Activated T-helper 1 cell treated with anti-CD3 and anti-CD28 coated beads, Interleukin-12 subunit alpha, Interleukin-12 subunit beta, Interleukin-2, Interleukin-4 antibody, amounts not matched to agents 30 ng/mL and 10 ng/mL and 1 ng/mL, durations not matched to agents 14 hours and 24 hours and 36 hours (primary cell): ENCODE results near the gene LRP5. TPM values are rescaled to one million over a fixed set of nuclear protein-coding genes. Genes with fewer than 3 reads are reported as not detected.

Experiments used
- DNase-seq: peaks from one replicate; pipeline ENCODE4 v3.0.0; 2021; ENCODE audit warnings: low spot score
- H3K27ac Mint-ChIP-seq: one replicate; pipeline ENCODE4 v1.8.0; 2021; ENCODE audit warnings: mild to moderate bottlenecking, mixed read lengths
- H3K27me3 Mint-ChIP-seq: one replicate; pipeline ENCODE4 v1.8.0; 2022; ENCODE audit warnings: mild to moderate bottlenecking, moderate library complexity, mixed read lengths; ENCODE audit not compliant: insufficient read depth
- H3K36me3 Mint-ChIP-seq: one replicate; pipeline ENCODE4 v1.8.0; 2021; ENCODE audit warnings: low read depth, mixed read lengths
- H3K4me1 Mint-ChIP-seq: one replicate; pipeline ENCODE4 v1.8.0; 2021; ENCODE audit warnings: low read depth, mixed read lengths
- H3K4me3 Mint-ChIP-seq: one replicate; pipeline ENCODE4 v1.8.0; 2021; ENCODE audit warnings: mild to moderate bottlenecking, moderate library complexity, mixed read lengths
- H3K9me3 Mint-ChIP-seq: one replicate; pipeline ENCODE4 v1.8.0; 2021; ENCODE audit warnings: mixed read lengths
- intact Hi-C: fragments of 100-400 bp; cut with micrococcal nuclease; formaldehyde crosslinking; loops from one replicate; pipeline ENCODE4 v1.15.1; 2024
- total RNA-seq: library from RNA; stranded (reverse); gene quantifications from 2 replicates; pipeline ENCODE4 v1.2.3, GENCODE V29; 2022

LRP5 gene
- total RNA-seq, 1 donor from 2014 or later: 23.9 TPM

DNA sequence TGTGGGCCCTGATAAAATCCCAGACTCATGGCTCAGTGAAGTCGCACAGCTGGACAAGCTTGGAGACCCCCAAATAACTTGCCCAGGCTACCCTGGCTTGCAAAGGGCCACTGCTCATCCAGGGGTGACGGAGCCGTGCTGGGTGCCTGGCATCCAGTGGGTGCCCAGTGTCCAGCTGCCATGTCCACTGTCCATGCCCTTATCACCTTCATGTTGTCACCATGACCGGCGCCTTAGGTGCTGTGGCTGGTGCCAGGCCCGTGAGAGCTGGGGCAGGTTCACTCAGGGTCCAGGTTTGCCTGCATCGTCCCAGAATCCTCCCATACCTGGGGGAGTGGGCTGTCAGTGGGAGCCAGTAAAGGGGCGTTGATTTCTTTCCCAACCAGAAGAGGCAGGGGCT lies 57.4 kb downstream of the LRP5 start:
- H3K27me3 Mint-ChIP-seq: no peaks in the 10 kb centered on the region
- peaks cover 7% of the 10 kb centered on the region for H3K4me1 Mint-ChIP-seq
- peaks cover 8% of the 10 kb centered on the region for H3K36me3 Mint-ChIP-seq
- DNase-seq: no peak
- no peak overlapping the region for H3K27ac Mint-ChIP-seq
- H3K4me3 Mint-ChIP-seq: no peak overlapping the region
- H3K9me3 Mint-ChIP-seq: no peaks in the 10 kb centered on the region
- intact Hi-C loops: no loop called here

- Mint-ChIP-seq H3K9me3 (no peaks in the 10 kb centered on the region), H3K4me1 (no peaks in the 10 kb centered on the region), H3K36me3 (peaks cover 8% of the 10 kb centered on the region), H3K27me3 (no peaks in the 10 kb centered on the region), H3K4me3 (no peak overlapping the region), H3K27ac (no peak overlapping the region)
- no peak for DNase-seq
- intact Hi-C loops: no loop called here
Observed at GRCh38 chr11:68370211-68371111, 58.1 kb downstream of the LRP5 start.

GRCh38 chr11:68371171-68372041 lies 59.0 kb downstream of the LRP5 start:
- Mint-ChIP-seq H3K4me1 (no peaks in the 10 kb centered on the region), H3K27me3 (no peaks in the 10 kb centered on the region), H3K9me3 (no peaks in the 10 kb centered on the region), H3K27ac (no peak overlapping the region), H3K4me3 (no peak overlapping the region), H3K36me3 (peaks cover 8% of the 10 kb centered on the region)
- intact Hi-C loops: no loop called here
- no peak for DNase-seq

DNA sequence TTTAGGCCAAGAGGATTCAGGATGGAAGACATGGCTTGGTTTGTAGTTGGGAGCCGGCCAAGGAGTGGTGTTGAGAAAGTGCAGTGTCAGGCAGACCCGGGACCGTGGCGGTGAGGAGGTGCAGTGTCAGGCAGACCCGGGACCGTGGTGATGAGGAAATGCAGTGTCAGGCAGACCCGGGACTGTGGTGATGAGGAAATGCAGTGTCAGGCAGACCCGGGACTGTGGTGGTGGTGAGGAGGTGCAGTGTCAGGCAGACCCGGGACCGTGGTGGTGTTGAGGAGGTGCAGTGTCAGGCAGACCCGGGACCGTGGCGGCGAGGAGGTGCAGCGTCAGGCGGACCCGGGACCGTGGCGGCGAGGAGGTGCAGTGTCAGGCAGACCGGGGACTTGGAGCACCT lies 59.7 kb downstream of the LRP5 start:
- intact Hi-C loops: no loop called here
- no peaks in the 10 kb centered on the region for H3K4me1 Mint-ChIP-seq
- no peaks in the 10 kb centered on the region for H3K27me3 Mint-ChIP-seq
- H3K4me3 Mint-ChIP-seq: no peak overlapping the region
- DNase-seq: no peak
- no peaks in the 10 kb centered on the region for H3K9me3 Mint-ChIP-seq
- peaks cover 8% of the 10 kb centered on the region for H3K36me3 Mint-ChIP-seq
- no peak overlapping the region for H3K27ac Mint-ChIP-seq

DNA sequence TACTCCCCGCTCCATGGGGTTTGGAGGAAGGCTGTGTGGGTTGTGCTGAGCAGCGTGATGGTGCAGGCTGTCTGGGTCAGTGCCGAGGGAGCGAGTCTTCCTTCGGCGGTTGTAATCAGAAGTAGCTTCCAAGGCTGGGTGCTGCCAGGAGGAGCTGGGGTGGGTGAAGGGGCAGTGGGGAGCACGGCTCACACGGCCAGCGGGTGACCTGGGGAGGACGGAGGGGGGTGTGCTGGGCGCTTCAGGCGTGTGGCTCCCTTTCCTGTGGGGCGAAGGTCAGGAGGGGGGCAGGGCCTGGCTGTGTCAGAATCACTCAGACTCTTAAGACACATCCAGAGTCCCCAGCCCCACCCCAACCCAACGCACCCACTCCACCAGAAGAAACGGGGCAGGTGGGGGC lies 60.2 kb downstream of the LRP5 start:
- Mint-ChIP-seq H3K27ac (no peak overlapping the region), H3K4me3 (no peak overlapping the region), H3K4me1 (no peaks in the 10 kb centered on the region), H3K36me3 (peaks cover 5% of the 10 kb centered on the region), H3K27me3 (no peaks in the 10 kb centered on the region), H3K9me3 (no peaks in the 10 kb centered on the region)
- no peak for DNase-seq
- intact Hi-C loops: no loop called here

- Mint-ChIP-seq H3K27me3 (no peaks in the 10 kb centered on the region), H3K36me3 (peaks cover 5% of the 10 kb centered on the region), H3K27ac (no peak overlapping the region), H3K4me3 (no peak overlapping the region), H3K9me3 (no peaks in the 10 kb centered on the region), H3K4me1 (no peaks in the 10 kb centered on the region)
- no peak for DNase-seq
- intact Hi-C loops: no loop called here
Observed at GRCh38 chr11:68373189-68373814, 60.9 kb downstream of the LRP5 start.

GRCh38 chr11:68373815-68374501 lies 61.6 kb downstream of the LRP5 start:
- Mint-ChIP-seq H3K36me3 (peaks cover 3% of the 10 kb centered on the region), H3K27ac (no peak overlapping the region), H3K4me1 (no peaks in the 10 kb centered on the region), H3K4me3 (no peak overlapping the region), H3K27me3 (no peaks in the 10 kb centered on the region), H3K9me3 (no peaks in the 10 kb centered on the region)
- no peak for DNase-seq
- intact Hi-C loops: no loop called here

DNA sequence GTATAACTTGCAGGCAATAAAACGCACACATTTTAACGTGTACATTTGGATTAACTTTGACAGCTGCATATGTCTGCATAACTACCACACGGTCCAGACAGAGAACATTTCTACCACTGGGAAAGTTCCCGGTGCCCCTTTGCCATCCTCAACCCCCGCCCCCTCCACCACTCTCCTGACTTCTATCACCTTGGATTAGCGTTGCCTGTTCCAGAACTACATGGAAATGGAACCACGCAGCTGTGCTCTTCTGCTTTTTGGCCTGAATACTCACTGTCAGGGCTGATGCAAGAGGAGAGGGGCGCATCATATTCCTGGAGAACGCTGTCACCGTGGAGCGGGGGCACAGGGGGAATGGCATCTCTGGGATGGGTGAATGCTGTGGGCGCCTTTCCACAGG lies 62.1 kb downstream of the LRP5 start:
- no peak overlapping the region for H3K27ac Mint-ChIP-seq
- H3K4me1 Mint-ChIP-seq: peaks cover 4% of the 10 kb centered on the region
- H3K36me3 Mint-ChIP-seq: no peaks in the 10 kb centered on the region
- no peak for DNase-seq
- H3K4me3 Mint-ChIP-seq: no peak overlapping the region
- no peaks in the 10 kb centered on the region for H3K9me3 Mint-ChIP-seq
- no peaks in the 10 kb centered on the region for H3K27me3 Mint-ChIP-seq
- intact Hi-C loops: no loop called here

DNA sequence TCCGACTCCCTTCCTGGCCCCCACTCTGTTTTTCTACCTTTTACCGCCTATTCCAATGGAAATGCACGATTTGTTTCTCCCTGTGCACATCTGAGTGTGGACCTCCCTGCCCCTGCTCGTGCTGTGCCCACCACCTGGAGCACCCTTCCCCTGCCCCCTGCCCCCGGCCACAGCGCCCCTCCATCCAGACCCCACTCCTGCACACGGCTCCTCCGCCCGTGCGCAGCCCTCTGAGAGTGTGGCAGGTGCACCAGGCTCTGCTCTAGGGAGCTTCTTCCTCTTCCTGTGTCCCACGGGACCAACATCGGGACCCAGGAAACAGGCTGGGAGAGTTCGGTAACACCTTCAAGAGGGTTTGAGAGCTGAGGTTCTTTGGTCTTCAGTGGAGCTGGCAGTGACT lies 62.9 kb downstream of the LRP5 start:
- Mint-ChIP-seq H3K4me1 (peaks cover 12% of the 10 kb centered on the region), H3K36me3 (no peaks in the 10 kb centered on the region), H3K27me3 (no peaks in the 10 kb centered on the region), H3K9me3 (no peaks in the 10 kb centered on the region), H3K27ac (no peak overlapping the region), H3K4me3 (no peak overlapping the region)
- DNase-seq: no peak
- intact Hi-C loops: no loop called here

- no peak for DNase-seq
- Mint-ChIP-seq H3K27ac (no peak overlapping the region), H3K27me3 (no peaks in the 10 kb centered on the region), H3K9me3 (no peaks in the 10 kb centered on the region), H3K4me1 (peaks cover 17% of the 10 kb centered on the region), H3K36me3 (no peaks in the 10 kb centered on the region), H3K4me3 (no peak overlapping the region)
- intact Hi-C loops: no loop called here
Observed at GRCh38 chr11:68375766-68376165, 63.4 kb downstream of the LRP5 start.

GRCh38 chr11:68377389-68377795 lies 65.0 kb downstream of the LRP5 start:
- Mint-ChIP-seq H3K4me1 (peaks cover 29% of the 10 kb centered on the region), H3K4me3 (no peak overlapping the region), H3K27ac (no peak overlapping the region)

DNA sequence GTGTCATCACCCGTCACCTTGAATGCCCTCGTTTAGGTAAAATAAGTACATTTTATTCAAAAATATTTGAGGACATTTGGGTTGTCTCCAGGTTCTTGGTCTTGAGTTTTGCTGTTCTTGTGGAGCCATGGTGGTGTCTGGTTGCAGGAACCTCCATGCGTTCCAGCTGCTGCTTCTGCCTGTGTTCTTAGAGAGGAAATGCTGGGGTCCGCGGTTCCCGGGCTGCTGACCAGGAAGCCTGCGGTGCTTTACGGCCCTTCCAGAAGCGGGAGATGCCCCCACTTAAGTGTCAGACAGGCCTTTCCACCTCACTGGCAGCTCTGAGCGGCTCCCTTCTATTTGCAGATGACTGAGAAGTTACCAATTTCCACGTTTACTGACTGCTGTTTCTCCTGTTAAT lies 66.8 kb downstream of the LRP5 start:
- Mint-ChIP-seq H3K27ac (no peak overlapping the region), H3K4me1 (peaks cover 29% of the 10 kb centered on the region), H3K27me3 (no peaks in the 10 kb centered on the region), H3K36me3 (no peaks in the 10 kb centered on the region), H3K9me3 (no peaks in the 10 kb centered on the region), H3K4me3 (no peak overlapping the region)
- intact Hi-C loops: no loop called here
- no peak for DNase-seq

More at GRCh38 chr11:68377389-68377795, 65.0 kb downstream of the LRP5 start:
- Mint-ChIP-seq H3K27me3 (no peaks in the 10 kb centered on the region), H3K9me3 (no peaks in the 10 kb centered on the region), H3K36me3 (no peaks in the 10 kb centered on the region)
- intact Hi-C loops: no loop called here
- no peak for DNase-seq
